ENCODE results near the gene RAI2.

RAI2 gene

GRCh38 chrX:17859609-17860178 is 1.4 kb downstream of the RAI2 start:
- POLR2A ChIA-PET = no interaction called here
- CTCF ChIA-PET = interaction anchor here (0.6 to 1.3 kb wide), 7 partner anchors 42 to 646 kb away, joined by 3 to 4 read pairs (median 3); partner anchors contain the start of gene SCML2
- peak overlapping the region; percentile 46 for H3K4me3 ChIP-seq (ENCODE audit: low read depth, low read length)

More at GRCh38 chrX:17859609-17860178, 1.4 kb downstream of the RAI2 start:
- Histone ChIP-seq H3K36me3 (ENCODE audit: control insufficient read depth in 2 of 2, insufficient read depth in 1 of 2, low read length in 2 of 2) (no peaks in the 10 kb centered on the region), H3K9me3 (ENCODE audit: control insufficient read depth, insufficient read depth, low read depth, low read length) (no peaks in the 10 kb centered on the region), H3K4me1 (ENCODE audit: control insufficient read depth, insufficient read depth, low read length) (no peaks in the 10 kb centered on the region), H3K27ac (ENCODE audit: extremely low read depth, low read depth, low read length) (no peak overlapping the region; the same call in 1 of the 2 replicates)
- TF ChIP-seq ZFHX2 (tag by site-specific recombination; conservative IDR thresholded peaks at IDR 0.05) (no peak), ZBTB26 (tag by site-specific recombination; optimal IDR thresholded peaks at IDR 0.05) (no peak), HIC1 (tag by site-specific recombination; IDR thresholded peaks at IDR 0.05) (peak; percentile 46; the same call in 1 of the 2 replicates), PRDM10 (tag by site-specific recombination; IDR thresholded peaks at IDR 0.05) (0 out of 2 replicates have a peak, but pooled peaks have one; percentile 40), PATZ1 (tag by site-specific recombination; IDR thresholded peaks at IDR 0.05) (peak; percentile 52; the same call in 1 of the 2 replicates), ZBTB17 (tag by site-specific recombination; IDR thresholded peaks at IDR 0.05) (0 out of 2 replicates have a peak, but pooled peaks have one; percentile 30), ZNF366 (tag by site-specific recombination; conservative IDR thresholded peaks at IDR 0.05) (peak; percentile 45; the same call in 1 of the 2 replicates), ZSCAN4 (tag by site-specific recombination; IDR thresholded peaks at IDR 0.05) (peak; percentile 72), ZNF280C (tag by site-specific recombination; IDR thresholded peaks at IDR 0.05) (no peak), ZBTB11 (tag by site-specific recombination; conservative IDR thresholded peaks at IDR 0.05; ENCODE audit: low read depth) (0 out of 2 replicates have a peak, but pooled peaks have one; percentile 1)

Measured in HEK293 (cell line).